Hepatocyte (in vitro differentiated cells): ENCODE results near the gene MOB2. TPM values are rescaled to one million over a fixed set of nuclear protein-coding genes. Genes with fewer than 3 reads are reported as not detected.
A peak's percentile ranks its signal among the peaks of the same experiment; 100 is the strongest.

Experiments
- DNase-seq: peaks from one replicate; pipeline ENCODE4 v3.0.0-alpha.2; 2016; ENCODE audit warnings: low spot score
- H2AFZ ChIP-seq: fragments of 200-600 bp; sonication (generic); 2 replicates; pipeline ENCODE4 v1.6.0; 2016; ENCODE audit warnings: antibody characterized with exemption, mild to moderate bottlenecking
- H3K27ac ChIP-seq: fragments of 200-600 bp; sonication (generic); 2 replicates; pipeline ENCODE4 v1.5.1; 2016; ENCODE audit warnings: mild to moderate bottlenecking
- H3K27me3 ChIP-seq: fragments of 200-600 bp; sonication (generic); 2 replicates; pipeline ENCODE4 v1.6.1; 2016
- H3K36me3 ChIP-seq: fragments of 200-600 bp; sonication (generic); replicated peaks from 2 replicates; pipeline ENCODE4 v1.5.1; 2016; ENCODE audit warnings: low read depth; ENCODE audit not compliant: insufficient read depth
- H3K4me1 ChIP-seq: fragments of 200-600 bp; sonication (generic); 2 replicates; pipeline ENCODE4 v1.5.1; 2016; ENCODE audit warnings: mild to moderate bottlenecking, moderate library complexity; ENCODE audit not compliant: insufficient read depth
- H3K4me2 ChIP-seq: fragments of 200-600 bp; sonication (generic); 2 replicates; pipeline ENCODE4 v1.6.0; 2016
- H3K4me3 ChIP-seq: fragments of 200-600 bp; sonication (generic); 2 replicates; pipeline ENCODE4 v1.5.1; 2016; ENCODE audit warnings: mild to moderate bottlenecking
- H3K79me2 ChIP-seq: fragments of 200-600 bp; sonication (generic); 2 replicates; pipeline ENCODE4 v1.6.0; 2017; ENCODE audit warnings: mild to moderate bottlenecking
- H3K9me2 ChIP-seq: fragments of 200-600 bp; sonication (generic); replicated peaks from 2 replicates; pipeline ENCODE4 v1.6.0; 2017; ENCODE audit warnings: mild to moderate bottlenecking; ENCODE audit not compliant: insufficient read depth
- H3K9me3 ChIP-seq: fragments of 200-600 bp; sonication (generic); 2 replicates; pipeline ENCODE4 v1.5.1; 2016; ENCODE audit warnings: low read depth, mild to moderate bottlenecking
- H4K20me1 ChIP-seq: fragments of 200-600 bp; sonication (generic); 2 replicates; pipeline ENCODE4 v1.6.0; 2016; ENCODE audit warnings: mild to moderate bottlenecking; ENCODE audit not compliant: insufficient read depth, poor library complexity, severe bottlenecking
- EZH2 ChIP-seq: fragments of 200-600 bp; sonication (generic); IDR thresholded peaks from 2 replicates; pipeline ENCODE4 v1.6.1; 2016; ENCODE audit warnings: antibody characterized with exemption, mild to moderate bottlenecking, borderline replicate concordance
- EZH2phosphoT487 ChIP-seq: fragments of 200-600 bp; sonication (generic); IDR thresholded peaks from one replicate; pipeline ENCODE4 v1.6.1; 2018; ENCODE audit warnings: antibody characterized with exemption, mild to moderate bottlenecking, low read depth, moderate library complexity; ENCODE audit not compliant: unreplicated experiment, severe bottlenecking
- WGBS: methylation state at CpG from one replicate; pipeline ENCODE4 v1.1.6; 2016; ENCODE audit warnings: low lambda C conversion rate; ENCODE audit errors: missing lambda C conversion rate; 5-methylcytosine and 5-hydroxymethylcytosine counted together
- polyA plus RNA-seq: library from polyadenylated mRNA; unstranded; fragments of >200 nt; fragmentation: Nextera tagmentation; extraction: Ambion mirVana; gene quantifications from 2 replicates; pipeline ENCODE4 v1.2.1, GENCODE V29; 2016
- total RNA-seq: library from RNA; depleted of rRNA; stranded (reverse); fragments of >200 nt; gene quantifications from 2 replicates; pipeline ENCODE4 v1.2.3, GENCODE V29; 2014
- TF ChIP-seq, protein P1 (sequence below): fragments of 200-600 bp; sonication (generic); IDR thresholded peaks from 2 replicates; pipeline ENCODE4 v1.5.1; 2016; ENCODE audit warnings: antibody characterized with exemption, mild to moderate bottlenecking; ENCODE audit not compliant: poor library complexity

MOB2 gene
- total and polyA plus RNA-seq, 2 experiments from 2014 or later: 12.5 to 48.2 TPM

DNA sequence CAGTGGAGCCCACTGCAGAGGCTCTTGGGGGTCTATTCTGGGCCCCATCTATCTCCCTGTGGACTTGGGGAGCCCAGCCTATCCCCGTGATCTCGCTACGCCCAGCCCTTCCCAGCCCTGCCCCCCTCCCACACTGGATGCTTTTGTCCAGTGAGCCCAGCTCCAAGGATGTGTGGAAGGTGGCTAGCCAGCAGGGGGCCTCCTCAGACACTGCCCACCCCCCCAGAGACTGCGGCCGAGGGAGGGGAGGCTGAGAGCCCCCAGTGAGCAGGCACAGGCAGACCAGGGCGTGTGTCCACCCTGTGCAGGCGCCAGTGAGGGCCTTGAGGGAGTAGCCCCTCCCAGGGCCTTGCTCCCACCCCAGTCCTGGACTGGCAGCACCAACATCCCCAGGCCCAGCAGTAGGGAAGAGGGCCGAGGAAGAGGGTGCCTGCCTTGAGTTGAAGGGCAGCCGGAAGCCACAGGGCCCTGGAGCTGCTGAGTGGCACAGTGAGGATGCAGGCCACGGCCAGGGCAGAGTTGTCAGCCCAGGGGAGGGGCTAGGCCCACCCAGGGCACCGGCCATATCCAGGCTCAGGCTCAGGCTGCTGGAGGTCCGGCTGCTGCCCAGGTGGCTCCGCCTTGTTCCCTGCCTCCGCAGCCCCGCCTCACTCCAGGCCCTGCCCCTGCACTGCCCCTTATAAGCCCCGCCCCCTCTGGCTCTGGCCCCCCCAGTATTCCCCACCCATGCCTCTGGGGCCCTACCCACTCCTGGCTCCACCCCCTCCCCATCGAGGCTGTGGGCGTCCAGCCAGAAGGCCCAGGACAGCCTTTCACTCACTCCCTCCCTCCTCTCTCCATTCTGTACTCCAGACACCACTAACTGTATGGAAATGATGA is 28.0 kb downstream of the MOB2 start:
- H3K9me2 ChIP-seq: no peaks in the 10 kb centered on the region
- DNase-seq: peak; percentile 75
- H3K4me3 ChIP-seq: no peak overlapping the region
- H3K27me3 ChIP-seq: no peaks in the 10 kb centered on the region
- TF ChIP-seq EZH2phosphoT487 (no peak), EZH2 (no peak)
- TF ChIP-seq, protein P1, sequence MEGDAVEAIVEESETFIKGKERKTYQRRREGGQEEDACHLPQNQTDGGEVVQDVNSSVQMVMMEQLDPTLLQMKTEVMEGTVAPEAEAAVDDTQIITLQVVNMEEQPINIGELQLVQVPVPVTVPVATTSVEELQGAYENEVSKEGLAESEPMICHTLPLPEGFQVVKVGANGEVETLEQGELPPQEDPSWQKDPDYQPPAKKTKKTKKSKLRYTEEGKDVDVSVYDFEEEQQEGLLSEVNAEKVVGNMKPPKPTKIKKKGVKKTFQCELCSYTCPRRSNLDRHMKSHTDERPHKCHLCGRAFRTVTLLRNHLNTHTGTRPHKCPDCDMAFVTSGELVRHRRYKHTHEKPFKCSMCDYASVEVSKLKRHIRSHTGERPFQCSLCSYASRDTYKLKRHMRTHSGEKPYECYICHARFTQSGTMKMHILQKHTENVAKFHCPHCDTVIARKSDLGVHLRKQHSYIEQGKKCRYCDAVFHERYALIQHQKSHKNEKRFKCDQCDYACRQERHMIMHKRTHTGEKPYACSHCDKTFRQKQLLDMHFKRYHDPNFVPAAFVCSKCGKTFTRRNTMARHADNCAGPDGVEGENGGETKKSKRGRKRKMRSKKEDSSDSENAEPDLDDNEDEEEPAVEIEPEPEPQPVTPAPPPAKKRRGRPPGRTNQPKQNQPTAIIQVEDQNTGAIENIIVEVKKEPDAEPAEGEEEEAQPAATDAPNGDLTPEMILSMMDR: no peak
- 65% methylated on average over 8 of the region's 18 CpGs for WGBS
- no peak overlapping the region for H2AFZ ChIP-seq
- no peaks in the 10 kb centered on the region for H4K20me1 ChIP-seq
- H3K4me1 ChIP-seq: no peaks in the 10 kb centered on the region
- no peak overlapping the region for H3K4me2 ChIP-seq
- no peaks in the 10 kb centered on the region for H3K9me3 ChIP-seq
- H3K79me2 ChIP-seq: no peaks in the 10 kb centered on the region
- no peak overlapping the region for H3K27ac ChIP-seq
- H3K36me3 ChIP-seq: no peaks in the 10 kb centered on the region

DNA sequence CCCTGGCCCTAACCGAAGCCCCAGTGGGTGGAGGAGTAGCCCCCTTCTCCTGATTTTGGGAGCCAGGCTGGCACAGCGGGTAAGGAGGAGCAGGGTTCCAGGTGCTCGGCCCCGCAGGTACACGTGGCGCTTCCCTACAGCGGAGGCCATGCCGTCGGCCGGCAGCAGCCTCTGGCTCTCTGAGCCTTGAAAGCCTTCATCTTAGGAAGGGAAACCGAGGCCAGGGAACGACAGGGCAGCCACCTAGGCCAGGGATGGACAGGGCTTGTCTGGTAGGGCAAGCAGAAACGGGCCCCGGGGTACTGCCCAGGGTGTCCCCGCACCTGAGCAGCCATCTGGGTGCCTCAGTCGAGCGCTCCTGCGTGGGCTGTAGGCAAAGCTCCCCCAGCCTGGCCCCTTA is 28.7 kb downstream of the MOB2 start:
- DNase-seq: no peak
- no peak for TF ChIP-seq EZH2phosphoT487
- TF ChIP-seq EZH2: no peak
- TF ChIP-seq, protein P1: no peak
- no peaks in the 10 kb centered on the region for H3K27me3 ChIP-seq
- WGBS: 95% methylated on average over 18 of the region's 18 CpGs
- no peak overlapping the region for H3K4me3 ChIP-seq
- no peaks in the 10 kb centered on the region for H3K36me3 ChIP-seq
- no peaks in the 10 kb centered on the region for H3K9me3 ChIP-seq
- H2AFZ ChIP-seq: no peak overlapping the region
- no peaks in the 10 kb centered on the region for H3K4me1 ChIP-seq
- H3K79me2 ChIP-seq: no peaks in the 10 kb centered on the region
- H4K20me1 ChIP-seq: no peaks in the 10 kb centered on the region
- no peak overlapping the region for H3K4me2 ChIP-seq
- no peak overlapping the region for H3K27ac ChIP-seq
- H3K9me2 ChIP-seq: no peaks in the 10 kb centered on the region

DNA sequence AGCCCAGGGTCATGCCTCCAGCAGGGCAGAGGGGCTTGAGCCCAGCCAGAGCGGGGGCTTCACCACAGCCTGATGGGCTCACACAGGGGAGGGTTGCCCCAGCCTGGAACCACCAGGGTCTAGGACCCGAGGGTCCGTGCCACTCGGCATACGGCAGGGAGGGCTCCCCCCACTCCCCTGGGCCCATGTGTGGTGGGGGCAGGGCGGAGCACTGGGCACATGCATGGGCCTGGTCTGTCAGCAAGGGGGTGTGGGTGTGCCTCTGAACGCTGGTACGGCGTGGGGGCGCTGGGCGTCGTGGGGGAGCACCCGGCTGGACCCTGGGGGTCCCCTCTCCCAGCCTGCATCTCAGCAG is 29.3 kb downstream of the MOB2 start:
- H3K27me3 ChIP-seq: no peaks in the 10 kb centered on the region
- H3K27ac ChIP-seq: no peak overlapping the region
- H3K9me2 ChIP-seq: no peaks in the 10 kb centered on the region
- H4K20me1 ChIP-seq: no peaks in the 10 kb centered on the region
- TF ChIP-seq EZH2phosphoT487 (no peak), EZH2 (no peak)
- TF ChIP-seq, protein P1: no peak
- no peaks in the 10 kb centered on the region for H3K9me3 ChIP-seq
- no peaks in the 10 kb centered on the region for H3K36me3 ChIP-seq
- 95% methylated on average over 9 of the region's 13 CpGs for WGBS
- H2AFZ ChIP-seq: no peak overlapping the region
- H3K4me1 ChIP-seq: no peaks in the 10 kb centered on the region
- no peak overlapping the region for H3K4me2 ChIP-seq
- no peaks in the 10 kb centered on the region for H3K79me2 ChIP-seq
- DNase-seq: no peak
- H3K4me3 ChIP-seq: no peak overlapping the region
